Kidney (tissue), 14 donors: ENCODE results near the gene CNIH1. TPM values are rescaled to one million over a fixed set of nuclear protein-coding genes. Genes with fewer than 3 reads are reported as not detected.

Source experiments
- DNase-seq, 5 donors: peaks; one replicate each; pipeline ENCODE4 v3.0.0-alpha.2; 2013 to 2020
- FAIRE-seq: peaks from 2 replicates; lab custom pipeline; 2012; peaks lifted over from hg19 to GRCh38; lab: Jason Lieb, UNC
- H3K27ac ChIP-seq, 2 donors: one replicate each; pipeline ENCODE4 v1.7.0; 2013; ENCODE audit warnings: low read depth in 2 of 2, low read length in 2 of 2, inconsistent platforms in 1 of 2
- H3K27me3 ChIP-seq: one replicate; pipeline ENCODE4 v1.7.1; 2013; ENCODE audit warnings: low read length, inconsistent platforms; ENCODE audit not compliant: control insufficient read depth, insufficient read depth
- H3K36me3 ChIP-seq, 3 donors: one replicate each; pipeline versions ENCODE4 v1.7.0 to v1.7.1; 2013; ENCODE audit warnings: low read length in 3 of 3, control low read depth in 1 of 3, inconsistent platforms in 1 of 3; ENCODE audit not compliant: insufficient read depth in 3 of 3, control insufficient read depth in 2 of 3
- H3K4me1 ChIP-seq, 3 donors: one replicate each; pipeline versions ENCODE4 v1.7.0 to v1.7.1; 2013; ENCODE audit warnings: low read length in 3 of 3, inconsistent platforms in 1 of 3, low read depth in 1 of 3; ENCODE audit not compliant: control insufficient read depth in 2 of 3, insufficient read depth in 2 of 3
- H3K4me3 ChIP-seq, 3 donors: one replicate each; pipeline versions ENCODE4 v1.7.0 to v1.8.1; 2013; ENCODE audit warnings: low read length in 3 of 3, control low read depth in 1 of 3, inconsistent platforms in 1 of 3
- H3K9ac ChIP-seq, 3 donors: one replicate each; pipeline versions ENCODE4 v1.7.0 to v1.7.1; 2013; ENCODE audit warnings: low read length in 3 of 3, control low read depth in 1 of 3, inconsistent platforms in 1 of 3
- H3K9me3 ChIP-seq, 3 donors: one replicate each; pipeline versions ENCODE4 v1.7.0 to v1.7.1; 2013; ENCODE audit warnings: low read length in 3 of 3, control low read depth in 1 of 3, inconsistent platforms in 1 of 3; ENCODE audit not compliant: control insufficient read depth in 2 of 3, insufficient read depth in 1 of 3
- CTCF ChIP-seq: IDR thresholded peaks from 3 replicates; pipeline ENCODE4 v1.5.1; 2012; ENCODE audit warnings: mild to moderate bottlenecking, moderate library complexity, borderline replicate concordance; ENCODE audit not compliant: insufficient read depth; ENCODE audit errors: extremely low read depth
- intact Hi-C: fragments of 100-400 bp; cut with DNase I; formaldehyde crosslinking; loops from one replicate; pipeline ENCODE4 v1.11.1; 2022
- polyA plus RNA-seq: library from polyadenylated mRNA; stranded (reverse); fragments of 350-450 nt; fragmentation: Illumina TruSeq; extraction: RNeasy Lipid Tissue Mini Kit (QIAGEN cat#74804); gene quantifications from one replicate; pipeline ENCODE4 v1.2.3, GENCODE V29; 2014; ENCODE audit warnings: low read depth, low replicate concordance; ENCODE audit not compliant: insufficient read depth
- total RNA-seq: library from RNA; stranded (reverse); fragmentation: NEBNext Ultra II Directional; extraction: Animal tissue kit (Norgen Biotek cat#: 25700); gene quantifications from one replicate; pipeline ENCODE4 v1.2.1, GENCODE V29; 2021
- donor health status: control.
- donor health status: control.
- donor health status: control.
- donor health status: control.
- donor health status: control.
- donor health status: DM: yes; HTN: yes; CAD: no.
- donor health status: Normal renal cell carcinoma (clear cell type).

CNIH1 gene
- total and polyA plus RNA-seq, 2 donors from 2014 or later, result 64.8 to 78.3 TPM

- no peak for DNase-seq
- FAIRE-seq, result no peak
Observed at GRCh38 chr14:54374117-54374884, 66.9 kb downstream of the CNIH1 start.

More at GRCh38 chr14:54374117-54374884, 66.9 kb downstream of the CNIH1 start:
- H3K9ac ChIP-seq, result no peak overlapping the region
- H3K4me3 ChIP-seq, result no peak overlapping the region
- H3K36me3 ChIP-seq, result no peaks in the 10 kb centered on the region
- intact Hi-C loops, result no loop called here
- no peak overlapping the region for H3K27ac ChIP-seq
- no peak for TF ChIP-seq CTCF
- no peaks in the 10 kb centered on the region for H3K27me3 ChIP-seq
- no peaks in the 10 kb centered on the region for H3K9me3 ChIP-seq
- no peaks in the 10 kb centered on the region for H3K4me1 ChIP-seq

Other genes starting within 250 kb of the CNIH1 start
- 1.2 TPM for gene CDKN3, start 44.4 kb downstream of the CNIH1 start, total RNA-seq
- 2.1 TPM for gene CDKN3, start 44.4 kb downstream of the CNIH1 start, polyA plus RNA-seq
- 53.6 TPM for gene GMFB, start 47.6 kb upstream of the CNIH1 start, total RNA-seq
- gene GMFB, start 47.6 kb upstream of the CNIH1 start, polyA plus RNA-seq, result 22.7 TPM
- 19.6 TPM for gene CGRRF1, start 68.5 kb upstream of the CNIH1 start, total RNA-seq
- gene CGRRF1, start 68.5 kb upstream of the CNIH1 start, polyA plus RNA-seq, result 26.2 TPM
- gene SAMD4A, start 125.8 kb upstream of the CNIH1 start, total RNA-seq, result 46.5 TPM
- 7.4 TPM for gene SAMD4A, start 125.8 kb upstream of the CNIH1 start, polyA plus RNA-seq